Trophoblast cell (in vitro differentiated cells and primary cell): ENCODE results near the gene PTGS1.

ENCODE experiments used
- DNase-seq, 2 donors: peaks; one replicate each; pipeline ENCODE4 v3.0.0-alpha.2; 2016
- H2AFZ ChIP-seq: 2 replicates; pipeline ENCODE4 v1.6.1; 2013; ENCODE audit warnings: low read length, moderate library complexity, mild to moderate bottlenecking; ENCODE audit not compliant: insufficient read depth, poor library complexity
- H2AK5ac ChIP-seq: 2 replicates; pipeline ENCODE4 v1.6.1; 2013; ENCODE audit warnings: mild to moderate bottlenecking, low read length
- H2BK120ac ChIP-seq: 2 replicates; pipeline ENCODE4 v1.6.1; 2013; ENCODE audit warnings: low read length, mild to moderate bottlenecking, moderate library complexity; ENCODE audit not compliant: insufficient read depth, poor library complexity
- H2BK12ac ChIP-seq: 2 replicates; pipeline ENCODE4 v1.6.1; 2013; ENCODE audit warnings: mild to moderate bottlenecking, low read length, moderate library complexity
- H2BK5ac ChIP-seq: 2 replicates; pipeline ENCODE4 v1.6.1; 2013; ENCODE audit warnings: low read length, low read depth, moderate library complexity, mild to moderate bottlenecking; ENCODE audit not compliant: poor library complexity
- H3K14ac ChIP-seq: 2 replicates; pipeline ENCODE4 v1.6.1; 2013; ENCODE audit warnings: mild to moderate bottlenecking, low read length
- H3K18ac ChIP-seq: 2 replicates; pipeline ENCODE4 v1.6.1; 2013; ENCODE audit warnings: mild to moderate bottlenecking, low read length
- H3K23ac ChIP-seq: 2 replicates; pipeline ENCODE4 v1.6.1; 2013; ENCODE audit warnings: low read length
- H3K27ac ChIP-seq: 2 replicates; pipeline ENCODE4 v1.5.1; 2013; ENCODE audit warnings: low read depth, mild to moderate bottlenecking, inconsistent platforms, low read length, moderate library complexity
- H3K27me3 ChIP-seq: 2 replicates; pipeline ENCODE4 v1.6.1; 2013; ENCODE audit warnings: inconsistent platforms, mild to moderate bottlenecking, low read length, moderate library complexity; ENCODE audit not compliant: insufficient read depth
- H3K36me3 ChIP-seq, 2 experiments: 1 replicate in 1 of 2; 2 replicates in 1 of 2; pipeline ENCODE4 v1.6.1; 2013; ENCODE audit warnings: low read length in 2 of 2, mild to moderate bottlenecking in 2 of 2, moderate library complexity in 1 of 2; ENCODE audit not compliant: insufficient read depth in 2 of 2, control insufficient read depth in 1 of 2
- H3K4ac ChIP-seq: 2 replicates; pipeline ENCODE4 v1.6.1; 2013; ENCODE audit warnings: low read depth, mild to moderate bottlenecking, low read length, moderate library complexity
- H3K4me1 ChIP-seq, 2 experiments: 1 replicate in 1 of 2; 2 replicates in 1 of 2; pipeline ENCODE4 v1.6.1; 2013; ENCODE audit warnings: low read length in 2 of 2, mild to moderate bottlenecking in 2 of 2, moderate library complexity in 1 of 2; ENCODE audit not compliant: insufficient read depth in 2 of 2, control insufficient read depth in 1 of 2
- H3K4me2 ChIP-seq: 2 replicates; pipeline ENCODE4 v1.6.1; 2013; ENCODE audit warnings: inconsistent platforms, mild to moderate bottlenecking, low read length, moderate library complexity
- H3K4me3 ChIP-seq: 2 replicates; pipeline ENCODE4 v1.5.1; 2013; ENCODE audit warnings: mild to moderate bottlenecking, low read depth, low read length, inconsistent platforms
- H3K79me1 ChIP-seq: one replicate; pipeline ENCODE4 v1.6.1; 2013; ENCODE audit warnings: low read length
- H3K79me2 ChIP-seq: 2 replicates; pipeline ENCODE4 v1.6.1; 2013; ENCODE audit warnings: low read length, mild to moderate bottlenecking; ENCODE audit not compliant: control insufficient read depth, insufficient read depth, poor library complexity
- H3K9ac ChIP-seq: 2 replicates; pipeline ENCODE4 v1.6.1; 2013; ENCODE audit warnings: mild to moderate bottlenecking, low read length
- H3K9me3 ChIP-seq: 2 replicates; pipeline ENCODE4 v1.6.1; 2013; ENCODE audit warnings: low read depth, mild to moderate bottlenecking, control low read depth, inconsistent platforms, low read length; ENCODE audit not compliant: insufficient read depth
- H4K12ac ChIP-seq: 2 replicates; pipeline ENCODE4 v1.6.1; 2013; ENCODE audit warnings: low read depth, mild to moderate bottlenecking, low read length, moderate library complexity
- H4K8ac ChIP-seq: 2 replicates; pipeline ENCODE4 v1.6.1; 2013; ENCODE audit warnings: low read depth, mild to moderate bottlenecking, low read length, moderate library complexity
- H4K91ac ChIP-seq: one replicate; pipeline ENCODE4 v1.6.1; 2013; ENCODE audit warnings: low read depth, mild to moderate bottlenecking, low read length, moderate library complexity
- WGBS: extraction: QIAGEN DNeasy Blood & Tissue Kit; methylation state at CpG from one replicate; pipeline ENCODE4 v1.1.7; 2013; ENCODE audit warnings: missing lambda C conversion rate; ENCODE audit not compliant: insufficient read length, insufficient coverage; ENCODE audit errors: extremely low coverage; 5-methylcytosine and 5-hydroxymethylcytosine counted together

The PTGS1 gene

GRCh38 chr9:122379340-122379739, 8.5 kb downstream of the PTGS1 start:
- H3K18ac ChIP-seq: no peak overlapping the region
- no peaks in the 10 kb centered on the region for H3K36me3 ChIP-seq
- H3K4me1 ChIP-seq: peaks cover 0 to 4% of the 10 kb centered on the region in 2 experiments
- no peak overlapping the region for H2AK5ac ChIP-seq
- no peaks in the 10 kb centered on the region for H3K27me3 ChIP-seq
- no peak overlapping the region for H2BK5ac ChIP-seq
- H3K23ac ChIP-seq: no peak overlapping the region
- H3K4ac ChIP-seq: no peak overlapping the region
- H2BK12ac ChIP-seq: no peak overlapping the region
- no peaks in the 10 kb centered on the region for H3K79me2 ChIP-seq
- peaks cover 6% of the 10 kb centered on the region for H3K9me3 ChIP-seq
- H2BK120ac ChIP-seq: no peak overlapping the region
- H4K91ac ChIP-seq: no peak overlapping the region
- no peak overlapping the region for H4K12ac ChIP-seq
- H3K4me2 ChIP-seq: no peak overlapping the region
- DNase-seq: no peak
- no CpG with 5 or more reads among the region's 1 CpG for whole genome bisulfite sequencing
- H4K8ac ChIP-seq: no peak overlapping the region
- H3K27ac ChIP-seq: no peak overlapping the region
- no peak overlapping the region for H3K9ac ChIP-seq
- H3K4me3 ChIP-seq: no peak overlapping the region
- no peak overlapping the region for H2AFZ ChIP-seq
- no peak overlapping the region for H3K14ac ChIP-seq
- no peaks in the 10 kb centered on the region for H3K79me1 ChIP-seq

- H3K9ac ChIP-seq: no peak overlapping the region
- no peak overlapping the region for H3K4me3 ChIP-seq
Observed at GRCh38 chr9:122380293-122380692, 9.5 kb downstream of the PTGS1 start.

GRCh38 chr9:122381206-122381950, 10.6 kb downstream of the PTGS1 start:
- no peaks in the 10 kb centered on the region for H3K79me2 ChIP-seq
- H3K4me2 ChIP-seq: no peak overlapping the region
- H2BK120ac ChIP-seq: no peak overlapping the region
- H4K8ac ChIP-seq: no peak overlapping the region
- no peak overlapping the region for H3K14ac ChIP-seq
- H3K4me1 ChIP-seq: no peaks in the 10 kb centered on the region
- no peak overlapping the region for H3K18ac ChIP-seq
- no peaks in the 10 kb centered on the region for H3K27me3 ChIP-seq
- no peak overlapping the region for H3K4ac ChIP-seq
- H3K79me1 ChIP-seq: no peaks in the 10 kb centered on the region
- no peak overlapping the region for H2AFZ ChIP-seq
- no peak overlapping the region for H3K4me3 ChIP-seq
- H3K27ac ChIP-seq: no peak overlapping the region
- H4K12ac ChIP-seq: no peak overlapping the region
- no peak overlapping the region for H2BK5ac ChIP-seq
- no peak overlapping the region for H2BK12ac ChIP-seq
- H2AK5ac ChIP-seq: no peak overlapping the region
- H3K36me3 ChIP-seq: no peaks in the 10 kb centered on the region
- H3K23ac ChIP-seq: no peak overlapping the region
- no CpG with 5 or more reads among the region's 14 CpGs for WGBS
- no peak overlapping the region for H4K91ac ChIP-seq
- peaks cover 6% of the 10 kb centered on the region for H3K9me3 ChIP-seq
- no peak for DNase-seq
- no peak overlapping the region for H3K9ac ChIP-seq

More at GRCh38 chr9:122380293-122380692, 9.5 kb downstream of the PTGS1 start:
- Histone ChIP-seq H3K4ac (no peak overlapping the region), H3K9me3 (peaks cover 6% of the 10 kb centered on the region), H3K27me3 (no peaks in the 10 kb centered on the region), H4K12ac (no peak overlapping the region), H2AK5ac (no peak overlapping the region), H3K79me1 (no peaks in the 10 kb centered on the region), H3K23ac (no peak overlapping the region), H3K36me3 (no peaks in the 10 kb centered on the region), H3K27ac (no peak overlapping the region), H2BK12ac (no peak overlapping the region), H2AFZ (no peak overlapping the region), H3K79me2 (no peaks in the 10 kb centered on the region), H2BK120ac (no peak overlapping the region), H3K18ac (no peak overlapping the region), H2BK5ac (no peak overlapping the region), H4K91ac (no peak overlapping the region), H3K4me2 (no peak overlapping the region), H3K14ac (no peak overlapping the region), H3K4me1 (no peaks in the 10 kb centered on the region), H4K8ac (no peak overlapping the region)
- no peak for DNase-seq
- WGBS: no CpG with 5 or more reads among the region's 4 CpGs

GRCh38 chr9:122382901-122383850, 12.4 kb downstream of the PTGS1 start:
- no peak overlapping the region for H2BK120ac ChIP-seq
- no peaks in the 10 kb centered on the region for H3K4me1 ChIP-seq
- no peak overlapping the region for H2BK12ac ChIP-seq
- H3K9me3 ChIP-seq: peaks cover 6% of the 10 kb centered on the region
- no peaks in the 10 kb centered on the region for H3K36me3 ChIP-seq
- H2BK5ac ChIP-seq: no peak overlapping the region
- no peak overlapping the region for H4K8ac ChIP-seq
- H3K14ac ChIP-seq: no peak overlapping the region
- no peak overlapping the region for H3K23ac ChIP-seq
- H3K4ac ChIP-seq: no peak overlapping the region
- H4K12ac ChIP-seq: no peak overlapping the region
- H2AFZ ChIP-seq: no peak overlapping the region
- H3K18ac ChIP-seq: no peak overlapping the region
- H3K9ac ChIP-seq: no peak overlapping the region
- no peak for DNase-seq
- H3K27me3 ChIP-seq: no peaks in the 10 kb centered on the region
- H3K79me2 ChIP-seq: no peaks in the 10 kb centered on the region
- no peak overlapping the region for H3K4me3 ChIP-seq
- no peak overlapping the region for H3K27ac ChIP-seq
- no peaks in the 10 kb centered on the region for H3K79me1 ChIP-seq
- no CpG with 5 or more reads among the region's 16 CpGs for WGBS
- H2AK5ac ChIP-seq: no peak overlapping the region
- no peak overlapping the region for H4K91ac ChIP-seq
- no peak overlapping the region for H3K4me2 ChIP-seq
